Panc1 (cell line): Measurements from ENCODE around the gene WDR1. TPM values are rescaled to one million over a fixed set of nuclear protein-coding genes. Genes with fewer than 3 reads are reported as not detected.

Experiments
- ATAC-seq: fragments of 200-7000 bp; cut with Tn5 transposase; 2 replicates; pipeline ENCODE4 v1.9.1; 2020; ENCODE audit warnings: mild to moderate bottlenecking, moderate library complexity
- BruUV-seq: library from RNA; stranded (reverse); fragments of 400-500 nt; replicated peaks from 2 replicates; lab custom pipeline; 2021; lab: Mats Ljungman, UMichigan
- CTCF ChIA-PET: fragments of 300-600 bp; sonication (Branson Sonifier 250); formaldehyde crosslinking; loops from one replicate; lab custom pipeline; 2022; ENCODE audit warnings: antibody characterized with exemption; lab: Charles Lee
- POLR2A ChIA-PET: fragments of 300-600 bp; sonication (Branson Sonifier 250); formaldehyde crosslinking; loops from one replicate; lab custom pipeline; 2022; ENCODE audit warnings: antibody characterized with exemption; lab: Charles Lee
- DNase-seq: peaks from one replicate; pipeline ENCODE4 v3.0.0-alpha.2; 2010; ENCODE audit warnings: low read depth, low spot score
- H3K27ac ChIP-seq: 2 replicates; pipeline ENCODE4 v1.5.1; 2011; ENCODE audit warnings: mild to moderate bottlenecking, low read length, inconsistent platforms
- H3K27me3 ChIP-seq: fragments of 200-500 bp; sonication (Bioruptor generic); 2 replicates; pipeline ENCODE4 v1.6.0; 2014; ENCODE audit warnings: low read length, inconsistent platforms; ENCODE audit not compliant: control insufficient read depth, insufficient read depth
- H3K36me3 ChIP-seq: fragments of 200-500 bp; sonication (Bioruptor generic); 2 replicates; pipeline ENCODE4 v1.5.1; 2014; ENCODE audit warnings: inconsistent platforms, mild to moderate bottlenecking, low read length, moderate library complexity; ENCODE audit not compliant: control insufficient read depth, insufficient read depth
- H3K4me1 ChIP-seq: 2 replicates; pipeline ENCODE4 v1.5.1; 2011; ENCODE audit warnings: inconsistent platforms, mild to moderate bottlenecking, low read length, moderate library complexity; ENCODE audit not compliant: control insufficient read depth, insufficient read depth
- H3K4me3 ChIP-seq, 2 experiments: 2 replicates each; pipeline ENCODE4 v1.5.1; 2011 to 2012; ENCODE audit warnings: low read depth in 2 of 2, low read length in 2 of 2, mild to moderate bottlenecking in 2 of 2, inconsistent platforms in 1 of 2, moderate library complexity in 1 of 2
- H3K9me3 ChIP-seq: fragments of 200-500 bp; sonication (Bioruptor generic); 2 replicates; pipeline ENCODE4 v1.5.1; 2014; ENCODE audit warnings: low read depth, mild to moderate bottlenecking, inconsistent platforms, low read length, moderate library complexity; ENCODE audit not compliant: control insufficient read depth, insufficient read depth
- POLR2AphosphoS5 ChIP-seq: IDR thresholded peaks from 2 replicates; pipeline ENCODE4 v1.6.1; 2012; ENCODE audit warnings: mild to moderate bottlenecking, low read depth, low read length, moderate library complexity
- SIN3A ChIP-seq: IDR thresholded peaks from 2 replicates; pipeline ENCODE4 v1.6.1; 2012; ENCODE audit warnings: low read depth, mild to moderate bottlenecking, low read length, moderate library complexity, borderline replicate concordance; ENCODE audit not compliant: insufficient read depth
- TCF7L2 ChIP-seq: IDR thresholded peaks from 2 replicates; pipeline ENCODE4 v1.6.1; 2011; ENCODE audit warnings: mild to moderate bottlenecking, low read depth, low read length, inconsistent platforms
- in situ Hi-C: cut with HindIII; loops from 2 replicates; pipeline ENCODE4 v1.10.0; 2016; ENCODE audit warnings: low sequenced_read_pairs, low pct_unique_long_range_greater_than_20kb
- intact Hi-C: fragments of 100-400 bp; cut with micrococcal nuclease; formaldehyde crosslinking; loops from one replicate; pipeline ENCODE4 v1.10.0; 2022; ENCODE audit not compliant: unreplicated experiment
- total RNA-seq: library from RNA; stranded (reverse); gene quantifications from one replicate; pipeline ENCODE4 v1.2.1, GENCODE V29; 2021; ENCODE audit not compliant: unreplicated experiment
- TF ChIP-seq, protein P1 (sequence below), 2 experiments: IDR thresholded peaks; 2 replicates each; pipeline ENCODE4 v1.6.1; 2011 to 2012; ENCODE audit warnings: low read depth in 2 of 2, control low read depth in 1 of 2, low read length in 1 of 2, mild to moderate bottlenecking in 1 of 2, moderate library complexity in 1 of 2; ENCODE audit not compliant: insufficient read depth in 1 of 2
- TF ChIP-seq, protein P2 (sequence below): fragments of 450-650 bp; IDR thresholded peaks from 2 replicates; pipeline ENCODE4 v1.5.1; 2017; ENCODE audit warnings: mild to moderate bottlenecking

Gene WDR1
- total RNA-seq, 1 experiment from 2014 or later: 260 TPM

DNA sequence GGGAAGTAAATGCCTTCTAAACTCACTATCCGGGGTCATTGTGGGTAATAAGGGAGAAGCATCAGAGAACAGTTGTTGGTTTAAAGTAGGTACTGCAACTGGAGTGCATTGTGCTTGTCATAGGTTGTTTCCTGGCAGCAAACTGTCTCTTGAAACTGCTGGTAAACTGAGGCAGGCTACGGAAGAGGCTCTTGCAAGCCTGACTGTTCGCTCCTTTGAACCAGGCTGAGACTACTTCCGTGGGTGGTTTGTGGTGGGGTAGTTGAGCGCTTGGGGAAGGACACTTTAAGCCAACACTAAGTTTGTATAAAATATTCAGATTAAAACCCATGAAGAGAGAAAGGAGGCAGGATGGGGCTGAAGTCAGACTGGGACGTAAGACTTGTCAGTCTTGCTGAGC is 45.2 kb upstream of the WDR1 start:
- in situ Hi-C loops: no loop called here
- TF ChIP-seq TCF7L2: no peak
- TF ChIP-seq, protein P1, sequence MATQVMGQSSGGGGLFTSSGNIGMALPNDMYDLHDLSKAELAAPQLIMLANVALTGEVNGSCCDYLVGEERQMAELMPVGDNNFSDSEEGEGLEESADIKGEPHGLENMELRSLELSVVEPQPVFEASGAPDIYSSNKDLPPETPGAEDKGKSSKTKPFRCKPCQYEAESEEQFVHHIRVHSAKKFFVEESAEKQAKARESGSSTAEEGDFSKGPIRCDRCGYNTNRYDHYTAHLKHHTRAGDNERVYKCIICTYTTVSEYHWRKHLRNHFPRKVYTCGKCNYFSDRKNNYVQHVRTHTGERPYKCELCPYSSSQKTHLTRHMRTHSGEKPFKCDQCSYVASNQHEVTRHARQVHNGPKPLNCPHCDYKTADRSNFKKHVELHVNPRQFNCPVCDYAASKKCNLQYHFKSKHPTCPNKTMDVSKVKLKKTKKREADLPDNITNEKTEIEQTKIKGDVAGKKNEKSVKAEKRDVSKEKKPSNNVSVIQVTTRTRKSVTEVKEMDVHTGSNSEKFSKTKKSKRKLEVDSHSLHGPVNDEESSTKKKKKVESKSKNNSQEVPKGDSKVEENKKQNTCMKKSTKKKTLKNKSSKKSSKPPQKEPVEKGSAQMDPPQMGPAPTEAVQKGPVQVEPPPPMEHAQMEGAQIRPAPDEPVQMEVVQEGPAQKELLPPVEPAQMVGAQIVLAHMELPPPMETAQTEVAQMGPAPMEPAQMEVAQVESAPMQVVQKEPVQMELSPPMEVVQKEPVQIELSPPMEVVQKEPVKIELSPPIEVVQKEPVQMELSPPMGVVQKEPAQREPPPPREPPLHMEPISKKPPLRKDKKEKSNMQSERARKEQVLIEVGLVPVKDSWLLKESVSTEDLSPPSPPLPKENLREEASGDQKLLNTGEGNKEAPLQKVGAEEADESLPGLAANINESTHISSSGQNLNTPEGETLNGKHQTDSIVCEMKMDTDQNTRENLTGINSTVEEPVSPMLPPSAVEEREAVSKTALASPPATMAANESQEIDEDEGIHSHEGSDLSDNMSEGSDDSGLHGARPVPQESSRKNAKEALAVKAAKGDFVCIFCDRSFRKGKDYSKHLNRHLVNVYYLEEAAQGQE (IDR thresholded peaks at IDR 0.05; ENCODE audit: insufficient read depth in 1 of 2, low read depth in 2 of 2, low read length in 1 of 2): no peak
- TF ChIP-seq, protein P2, sequence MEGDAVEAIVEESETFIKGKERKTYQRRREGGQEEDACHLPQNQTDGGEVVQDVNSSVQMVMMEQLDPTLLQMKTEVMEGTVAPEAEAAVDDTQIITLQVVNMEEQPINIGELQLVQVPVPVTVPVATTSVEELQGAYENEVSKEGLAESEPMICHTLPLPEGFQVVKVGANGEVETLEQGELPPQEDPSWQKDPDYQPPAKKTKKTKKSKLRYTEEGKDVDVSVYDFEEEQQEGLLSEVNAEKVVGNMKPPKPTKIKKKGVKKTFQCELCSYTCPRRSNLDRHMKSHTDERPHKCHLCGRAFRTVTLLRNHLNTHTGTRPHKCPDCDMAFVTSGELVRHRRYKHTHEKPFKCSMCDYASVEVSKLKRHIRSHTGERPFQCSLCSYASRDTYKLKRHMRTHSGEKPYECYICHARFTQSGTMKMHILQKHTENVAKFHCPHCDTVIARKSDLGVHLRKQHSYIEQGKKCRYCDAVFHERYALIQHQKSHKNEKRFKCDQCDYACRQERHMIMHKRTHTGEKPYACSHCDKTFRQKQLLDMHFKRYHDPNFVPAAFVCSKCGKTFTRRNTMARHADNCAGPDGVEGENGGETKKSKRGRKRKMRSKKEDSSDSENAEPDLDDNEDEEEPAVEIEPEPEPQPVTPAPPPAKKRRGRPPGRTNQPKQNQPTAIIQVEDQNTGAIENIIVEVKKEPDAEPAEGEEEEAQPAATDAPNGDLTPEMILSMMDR: no peak
- TF ChIP-seq SIN3A: no peak
- TF ChIP-seq POLR2AphosphoS5: no peak
- intact Hi-C loops: loop anchor here (2.0 kb wide), 1 partner anchor 387 kb away; no protein-coding TSS in a partner anchor
- H3K4me3 ChIP-seq: no peak overlapping the region
- H3K4me1 ChIP-seq: no peaks in the 10 kb centered on the region
- H3K36me3 ChIP-seq: no peaks in the 10 kb centered on the region
- POLR2A ChIA-PET: no interaction called here
- H3K27ac ChIP-seq: no peak overlapping the region
- no TSS peak for BruUV-seq
- H3K9me3 ChIP-seq: no peaks in the 10 kb centered on the region
- CTCF ChIA-PET: no interaction called here
- DNase-seq (no peak), ATAC-seq (no peak)
- H3K27me3 ChIP-seq: no peaks in the 10 kb centered on the region

DNA sequence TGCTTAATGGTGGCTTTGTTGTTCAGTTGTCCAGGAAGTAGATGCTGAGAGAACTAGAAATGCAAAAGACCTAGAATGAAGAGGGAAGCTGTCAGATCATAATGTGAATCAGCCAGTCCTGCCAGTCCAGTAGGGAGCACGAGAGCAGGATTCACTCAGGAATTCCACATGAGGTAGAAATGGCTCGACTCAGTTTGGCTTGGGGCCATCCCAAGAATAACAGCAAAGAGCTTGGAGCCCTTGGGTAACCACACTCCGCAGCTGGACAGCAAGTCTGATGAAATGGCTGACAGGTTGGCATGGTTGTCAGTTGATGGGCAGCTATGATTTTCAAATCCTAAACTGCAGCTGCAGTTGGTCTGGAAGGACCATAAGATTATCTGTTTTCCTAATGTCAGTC is 44.5 kb upstream of the WDR1 start:
- H3K4me1 ChIP-seq: no peaks in the 10 kb centered on the region
- H3K27ac ChIP-seq: no peak overlapping the region
- ATAC-seq (no peak), DNase-seq (no peak)
- no peaks in the 10 kb centered on the region for H3K9me3 ChIP-seq
- BruUV-seq: no TSS peak
- H3K27me3 ChIP-seq: no peaks in the 10 kb centered on the region; the same call in 1 of the 2 replicates
- POLR2A ChIA-PET: no interaction called here
- H3K4me3 ChIP-seq: no peak overlapping the region
- in situ Hi-C loops (no loop called here), intact Hi-C loops (loop anchor here (2.0 kb wide), 1 partner anchor 388 kb away; no protein-coding TSS in a partner anchor)
- no peaks in the 10 kb centered on the region for H3K36me3 ChIP-seq
- no peak for TF ChIP-seq TCF7L2
- TF ChIP-seq SIN3A: no peak
- TF ChIP-seq POLR2AphosphoS5: no peak
- CTCF ChIA-PET: no interaction called here

DNA sequence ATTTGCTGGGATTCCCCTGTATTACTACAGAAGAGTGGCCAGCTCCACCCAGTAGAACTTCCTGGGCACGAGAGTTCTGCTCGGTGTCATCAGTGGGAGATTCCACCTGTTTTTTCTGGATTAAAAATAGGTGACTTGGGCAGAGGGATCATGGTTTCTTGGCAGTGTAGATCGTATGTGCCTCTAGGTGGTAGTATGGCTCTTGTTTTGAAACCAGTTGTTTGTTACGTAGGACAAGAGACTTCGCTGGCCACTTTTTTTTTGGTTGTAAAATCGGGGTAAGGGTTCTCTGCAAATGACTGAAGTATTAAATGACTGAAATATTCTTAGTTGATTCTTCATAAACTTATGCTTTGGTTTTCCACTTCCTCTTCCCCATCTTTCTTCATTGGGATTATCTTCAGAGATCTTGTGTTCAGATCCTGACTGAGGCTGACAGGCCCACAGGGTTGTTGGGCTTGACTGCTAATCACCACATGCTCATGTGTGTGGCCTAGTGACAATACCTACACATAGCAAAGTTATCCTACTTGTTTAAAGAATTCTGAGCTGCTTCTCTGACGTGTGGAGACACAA is 43.8 kb upstream of the WDR1 start:
- ATAC-seq (no peak), DNase-seq (no peak)
- H3K27me3 ChIP-seq: no peaks in the 10 kb centered on the region; the same call in 1 of the 2 replicates
- no peaks in the 10 kb centered on the region for H3K4me1 ChIP-seq
- H3K4me3 ChIP-seq: no peak overlapping the region
- CTCF ChIA-PET: no interaction called here
- intact Hi-C loops: loop anchor here (2.0 kb wide), 1 partner anchor 388 kb away; no protein-coding TSS in a partner anchor
- no peak overlapping the region for H3K27ac ChIP-seq
- BruUV-seq: no TSS peak
- POLR2A ChIA-PET: no interaction called here
- H3K36me3 ChIP-seq: no peaks in the 10 kb centered on the region
- in situ Hi-C loops: no loop called here
- no peaks in the 10 kb centered on the region for H3K9me3 ChIP-seq
- TF ChIP-seq TCF7L2 (no peak), SIN3A (no peak), POLR2AphosphoS5 (no peak)
- TF ChIP-seq, protein P1 (IDR thresholded peaks at IDR 0.05; ENCODE audit: insufficient read depth in 1 of 2, low read depth in 2 of 2, low read length in 1 of 2): no peak
- TF ChIP-seq, protein P2: peak; percentile 23; the same call in 1 of the 2 replicates
